HUES64 (cell line): ENCODE data around the gene PVR.
"Not testable (repeated sequence)": the region's sequence is repeated elsewhere in the genome, so short reads cannot be mapped to it uniquely, and the experiment has no call there.

Source experiments
- H3K27ac ChIP-seq: 2 replicates; pipeline ENCODE4 v1.7.0; 2013; ENCODE audit warnings: low read depth, low read length, inconsistent platforms
- H3K27me3 ChIP-seq: 2 replicates; pipeline ENCODE4 v1.6.1; 2013; ENCODE audit warnings: mild to moderate bottlenecking, low read length; ENCODE audit not compliant: insufficient read depth
- H3K36me3 ChIP-seq: 2 replicates; pipeline ENCODE4 v1.6.1; 2013; ENCODE audit warnings: mild to moderate bottlenecking, low read length; ENCODE audit not compliant: insufficient read depth
- H3K4me1 ChIP-seq: 2 replicates; pipeline ENCODE4 v1.6.1; 2013; ENCODE audit warnings: mild to moderate bottlenecking, low read length, moderate library complexity; ENCODE audit not compliant: insufficient read depth
- H3K4me3 ChIP-seq: 2 replicates; pipeline ENCODE4 v1.5.1; 2013; ENCODE audit warnings: mild to moderate bottlenecking, low read length, moderate library complexity
- H3K9ac ChIP-seq: 2 replicates; pipeline ENCODE4 v1.6.1; 2013; ENCODE audit warnings: mild to moderate bottlenecking, low read depth, low read length
- H3K9me3 ChIP-seq: 2 replicates; pipeline ENCODE4 v1.6.1; 2013; ENCODE audit warnings: low read depth, low read length; ENCODE audit not compliant: insufficient read depth
- WGBS: fragments of 150-250, 120-280 bp; methylation state at CpG from one replicate; pipeline ENCODE4 v1.1.7; 2013; ENCODE audit warnings: missing lambda C conversion rate; 5-methylcytosine and 5-hydroxymethylcytosine counted together

The PVR gene

GRCh38 chr19:44607917-44608316 is 35.8 kb upstream of the PVR start:
- H3K27ac ChIP-seq, result no peak overlapping the region
- H3K9ac ChIP-seq, result no peak overlapping the region
- no peaks in the 10 kb centered on the region for H3K27me3 ChIP-seq
- H3K4me1 ChIP-seq, result peaks cover 15% of the 10 kb centered on the region
- H3K36me3 ChIP-seq, result no peaks in the 10 kb centered on the region
- H3K4me3 ChIP-seq, result no peak overlapping the region
- no peaks in the 10 kb centered on the region for H3K9me3 ChIP-seq
- 88% methylated on average over 3 of the region's 3 CpGs for WGBS

DNA sequence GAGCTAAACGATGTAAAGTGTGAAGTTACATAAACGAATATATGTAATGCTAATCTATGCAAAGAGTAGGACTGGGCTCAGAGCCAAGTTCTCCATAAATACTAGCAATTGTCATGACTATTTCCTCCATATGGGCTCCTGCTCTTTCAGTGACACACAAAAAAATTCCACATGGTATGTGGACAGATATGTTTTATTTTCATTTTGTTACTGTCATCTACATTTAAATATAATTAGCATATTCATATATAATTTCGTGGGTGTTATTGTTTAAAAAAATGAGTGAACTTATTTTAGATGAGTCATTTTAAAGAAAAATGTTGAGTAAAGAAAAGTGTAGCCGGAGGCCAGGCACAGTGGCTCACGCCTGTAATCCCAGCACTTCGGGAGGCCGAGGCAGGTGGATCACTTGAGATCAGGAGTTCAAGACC is 35.3 kb upstream of the PVR start:
- WGBS, result 75% methylated on average over 7 of the region's 7 CpGs
- Histone ChIP-seq H3K27ac (no peak overlapping the region), H3K36me3 (no peaks in the 10 kb centered on the region), H3K4me1 (peaks cover 15% of the 10 kb centered on the region), H3K9ac (no peak overlapping the region), H3K9me3 (no peaks in the 10 kb centered on the region), H3K4me3 (no peak overlapping the region), H3K27me3 (no peaks in the 10 kb centered on the region)

DNA sequence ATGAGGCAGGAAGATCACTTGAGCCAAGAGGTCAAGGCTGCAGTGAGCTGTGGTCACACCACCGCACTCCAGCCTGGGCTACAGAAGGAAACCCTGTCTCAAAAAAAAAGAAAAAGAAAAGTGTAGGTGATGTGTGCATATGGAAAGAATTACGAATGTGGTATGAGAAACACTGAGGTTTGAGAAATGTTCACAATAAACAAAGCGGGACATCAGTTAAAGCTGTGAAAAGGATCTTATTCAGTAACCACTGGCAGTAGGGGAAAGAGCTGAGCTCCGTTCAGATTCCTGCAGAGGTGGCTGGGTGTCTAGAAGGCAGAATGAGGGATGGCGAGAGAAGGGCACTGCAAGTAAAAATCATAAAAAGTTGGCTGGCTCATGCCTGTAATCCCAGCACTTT is 34.5 kb upstream of the PVR start:
- Histone ChIP-seq H3K27ac (no peak overlapping the region), H3K9ac (no peak overlapping the region), H3K9me3 (no peaks in the 10 kb centered on the region), H3K4me1 (peaks cover 9% of the 10 kb centered on the region), H3K4me3 (no peak overlapping the region), H3K27me3 (no peaks in the 10 kb centered on the region), H3K36me3 (no peaks in the 10 kb centered on the region)
- 93% methylated on average over 5 of the region's 5 CpGs for WGBS

DNA sequence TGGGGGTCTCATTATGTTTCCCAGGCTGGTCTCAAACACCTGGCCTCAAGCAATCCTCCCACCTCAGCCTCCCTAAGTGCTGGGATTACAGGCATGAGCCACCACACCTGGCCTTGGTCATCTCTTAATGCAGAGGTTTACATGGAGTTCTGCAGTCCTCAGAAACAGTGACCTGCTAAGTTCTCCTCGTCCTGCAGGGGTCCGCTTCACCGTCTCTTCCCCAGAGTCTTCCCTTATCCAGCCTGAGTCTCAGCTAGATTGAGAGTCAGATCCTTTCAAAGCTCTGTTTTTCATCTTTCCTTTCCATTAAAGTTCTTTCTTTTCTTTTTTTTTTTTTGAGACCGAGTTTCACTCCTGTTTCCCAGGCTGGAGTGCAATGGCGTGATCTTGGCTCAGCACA is 33.2 kb upstream of the PVR start:
- not testable (repeated sequence) for H3K9me3 ChIP-seq

GRCh38 chr19:44611812-44612295 is 31.9 kb upstream of the PVR start:
- whole genome bisulfite sequencing, result 96% methylated on average over 2 of the region's 2 CpGs
- no peak overlapping the region for H3K4me3 ChIP-seq

More for the DNA sequence above, 33.2 kb upstream of the PVR start:
- not testable (repeated sequence) for H3K4me3 ChIP-seq, H3K9ac ChIP-seq, H3K36me3 ChIP-seq, H3K4me1 ChIP-seq, H3K27me3 ChIP-seq, H3K27ac ChIP-seq
- 55% methylated on average over 5 of the region's 5 CpGs for WGBS

DNA sequence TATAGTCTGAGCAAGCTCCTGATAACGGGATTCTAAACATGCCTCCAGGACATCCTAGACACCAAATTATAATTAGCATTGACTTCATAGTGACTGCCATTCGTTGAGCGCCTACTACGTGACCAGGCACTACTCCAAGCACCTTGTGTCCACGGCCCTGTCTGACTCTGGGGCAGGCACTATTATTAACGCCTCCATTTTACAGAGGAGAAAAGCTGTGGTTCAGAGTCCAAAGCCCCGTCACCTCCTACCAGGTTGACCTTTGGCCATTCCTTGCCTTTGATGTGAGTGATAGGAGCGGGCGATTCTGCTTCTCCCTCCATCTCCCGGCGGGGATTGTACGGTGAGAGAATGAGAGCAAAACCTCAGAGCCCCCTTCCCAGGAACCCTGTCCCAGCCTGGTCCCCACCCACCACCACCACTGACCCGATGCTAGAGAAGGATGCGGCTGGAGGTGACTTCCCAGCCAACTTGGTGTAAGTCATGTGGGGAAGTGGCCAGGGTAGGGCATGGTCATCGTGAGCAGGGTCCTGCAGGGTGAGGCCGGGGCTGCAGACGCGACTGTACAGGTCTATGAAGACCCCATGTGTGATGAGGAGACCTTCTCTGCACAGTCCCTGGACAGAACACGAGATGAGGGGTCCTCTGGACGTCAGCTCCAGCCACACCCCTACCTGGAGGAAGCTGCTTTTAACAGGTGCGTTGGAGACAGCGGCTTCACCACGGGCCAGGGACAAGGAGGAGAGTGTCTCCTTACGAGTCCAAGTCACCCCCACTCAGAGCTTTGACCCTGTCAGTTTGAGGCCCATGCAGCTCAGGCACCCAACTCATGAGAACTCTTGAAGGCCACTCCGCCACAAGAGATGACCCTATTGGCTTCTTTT is 30.2 kb upstream of the PVR start, which contains the start of gene IGSF23:
IGSF23 (plus strand) TSS at position 269 of the 884 bp plus-strand sequence; CDS start at position 352, 83 bp downstream.
- no peaks in the 10 kb centered on the region for H3K36me3 ChIP-seq
- no peak within 1 kb of the TSS for H3K9ac ChIP-seq
- no peaks in the 10 kb centered on the region for H3K27me3 ChIP-seq
- WGBS, result 87% methylated on average over 25 of the region's 25 CpGs
- no peak within 1 kb of the TSS for H3K27ac ChIP-seq
- no peaks in the 10 kb centered on the region for H3K9me3 ChIP-seq
- peaks cover 2% of the 10 kb centered on the region; the same call in 1 of the 2 replicates for H3K4me1 ChIP-seq
- H3K4me3 ChIP-seq, result no peak within 1 kb of the TSS

More at GRCh38 chr19:44611812-44612295, 31.9 kb upstream of the PVR start:
- no peaks in the 10 kb centered on the region for H3K27me3 ChIP-seq
- no peaks in the 10 kb centered on the region for H3K9me3 ChIP-seq
- H3K4me1 ChIP-seq, result peaks cover 7% of the 10 kb centered on the region; the same call in 1 of the 2 replicates
- no peaks in the 10 kb centered on the region for H3K36me3 ChIP-seq
- H3K27ac ChIP-seq, result no peak overlapping the region
- no peak overlapping the region for H3K9ac ChIP-seq

DNA sequence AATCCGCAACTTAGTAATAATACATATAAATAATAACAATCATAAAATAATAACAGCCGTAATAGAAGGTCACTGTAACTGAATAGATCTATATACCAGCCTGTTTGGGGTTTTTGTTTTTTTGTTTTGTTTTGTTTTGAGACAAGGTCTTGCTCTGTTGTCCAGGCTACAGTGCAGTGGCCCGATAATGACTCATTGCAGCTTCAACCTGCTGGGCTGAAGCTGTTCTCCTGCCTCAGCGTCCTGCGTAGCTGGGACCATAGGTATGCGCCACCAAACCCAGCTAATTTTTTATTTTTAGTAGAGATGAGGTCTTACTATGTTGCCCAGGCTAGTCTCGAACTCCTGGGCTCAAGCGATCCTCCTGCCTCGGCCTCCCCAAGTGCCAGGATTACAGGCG is 29.4 kb upstream of the PVR start:
- Histone ChIP-seq H3K27ac (no peak overlapping the region), H3K9ac (no peak overlapping the region), H3K4me3 (no peak overlapping the region), H3K9me3 (no peaks in the 10 kb centered on the region), H3K4me1 (0 out of 2 replicates have a peak, but pooled peaks cover 2% of the 10 kb centered on the region), H3K27me3 (no peaks in the 10 kb centered on the region), H3K36me3 (no peaks in the 10 kb centered on the region)
- 94% methylated on average over 9 of the region's 10 CpGs for WGBS

DNA sequence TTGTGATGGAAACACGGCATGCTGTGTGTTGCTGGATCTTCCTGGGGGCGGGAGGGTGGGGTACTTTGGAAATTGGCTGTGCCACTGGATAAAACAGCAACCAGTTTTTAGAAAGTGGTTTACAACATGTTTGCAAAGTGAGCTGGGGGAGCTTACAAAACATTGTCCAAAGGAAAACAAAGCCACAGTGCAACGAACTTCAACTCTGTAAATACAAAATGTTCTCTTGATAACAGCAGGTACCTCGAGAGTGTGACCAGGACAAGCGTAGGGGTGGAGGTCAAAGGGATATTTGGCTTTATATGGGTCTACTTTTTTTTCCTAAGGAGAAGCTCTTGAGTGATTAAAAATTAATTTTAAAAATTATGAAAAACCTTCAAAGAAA is 27.9 kb upstream of the PVR start:
- H3K9me3 ChIP-seq, result no peaks in the 10 kb centered on the region
- H3K36me3 ChIP-seq, result no peaks in the 10 kb centered on the region
- no peaks in the 10 kb centered on the region for H3K27me3 ChIP-seq
- H3K27ac ChIP-seq, result no peak overlapping the region; the same call in 1 of the 2 replicates
- no peak overlapping the region for H3K4me3 ChIP-seq
- WGBS, result 61% methylated on average over 5 of the region's 5 CpGs
- H3K9ac ChIP-seq, result no peak overlapping the region
- 0 out of 2 replicates have a peak, but pooled peaks cover 2% of the 10 kb centered on the region for H3K4me1 ChIP-seq

- H3K4me1 ChIP-seq, result 0 out of 2 replicates have a peak, but pooled peaks cover 2% of the 10 kb centered on the region
- H3K9me3 ChIP-seq, result no peaks in the 10 kb centered on the region
- 76% methylated on average over 5 of the region's 8 CpGs for WGBS
- H3K4me3 ChIP-seq, result no peak overlapping the region
- no peak overlapping the region for H3K9ac ChIP-seq
- no peak overlapping the region for H3K27ac ChIP-seq
- H3K27me3 ChIP-seq, result no peaks in the 10 kb centered on the region
- no peaks in the 10 kb centered on the region for H3K36me3 ChIP-seq
These were observed 26.4 kb upstream of the PVR start for GRCh38 chr19:44617110-44617880.

DNA sequence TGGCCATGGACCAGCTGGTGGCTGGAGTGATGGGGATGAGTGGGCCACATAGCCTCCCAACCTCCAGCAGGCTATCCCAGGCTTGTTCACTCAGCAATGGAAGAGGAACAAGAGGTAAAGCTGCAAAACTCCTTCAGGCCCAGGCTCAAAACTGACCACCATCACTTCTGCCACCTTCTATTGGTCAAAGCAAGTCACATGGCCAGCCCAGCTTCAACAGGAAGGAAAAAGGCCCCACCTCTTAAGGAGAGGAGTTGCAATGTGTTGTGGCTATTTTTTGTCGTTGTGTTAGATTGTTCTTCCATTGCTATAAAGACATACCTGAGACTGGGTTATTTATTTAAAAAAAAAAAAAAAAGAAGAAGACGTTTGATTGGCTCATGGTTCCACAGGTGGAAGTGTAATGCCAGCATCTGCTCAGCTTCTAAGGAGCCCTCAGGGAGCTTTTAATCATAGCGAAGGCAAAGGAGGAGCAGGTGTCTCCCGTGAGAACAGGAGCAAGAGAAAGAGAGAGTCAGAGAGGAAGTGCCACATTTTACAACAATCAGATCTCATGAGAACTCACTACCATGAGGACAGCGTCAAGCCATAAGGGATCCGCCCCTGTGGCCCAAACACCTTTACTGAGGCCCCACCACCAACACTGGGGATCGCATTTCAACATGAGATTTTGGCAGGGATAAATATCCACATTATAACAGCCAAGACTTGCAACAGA is 24.9 kb upstream of the PVR start:
- Histone ChIP-seq H3K9ac (no peak overlapping the region), H3K9me3 (no peaks in the 10 kb centered on the region), H3K27ac (no peak overlapping the region), H3K4me1 (0 out of 2 replicates have a peak, but pooled peaks cover 2% of the 10 kb centered on the region), H3K27me3 (no peaks in the 10 kb centered on the region), H3K4me3 (no peak overlapping the region), H3K36me3 (no peaks in the 10 kb centered on the region)
- WGBS, result 93% methylated on average over 7 of the region's 7 CpGs
